HS-5 (cell line): ENCODE measurements around the gene SMG1.

Experiments used
- DNase-seq: peaks from one replicate; pipeline ENCODE4 v3.0.0-alpha.2; 2012; ENCODE audit warnings: low read depth

Gene SMG1

DNA sequence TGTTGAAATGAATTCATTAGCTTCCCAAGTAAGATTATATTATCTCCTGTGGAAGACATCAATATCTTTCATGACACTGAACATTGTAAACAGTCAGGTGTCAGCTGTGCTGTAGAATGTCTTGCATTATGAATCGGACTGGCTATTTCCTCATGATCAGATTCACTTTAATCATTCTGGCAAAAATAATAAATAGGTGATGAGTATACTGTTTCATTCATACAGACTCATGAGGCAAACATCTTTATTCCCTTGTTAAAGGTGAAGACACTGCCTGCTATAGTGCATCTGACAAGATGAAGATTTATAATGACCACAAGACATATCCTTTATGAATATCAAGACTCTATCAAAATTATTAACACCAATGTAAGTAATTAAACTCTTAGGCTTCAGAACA lies 73.6 kb downstream of the SMG1 start:
- DNase-seq = no peak

DNA sequence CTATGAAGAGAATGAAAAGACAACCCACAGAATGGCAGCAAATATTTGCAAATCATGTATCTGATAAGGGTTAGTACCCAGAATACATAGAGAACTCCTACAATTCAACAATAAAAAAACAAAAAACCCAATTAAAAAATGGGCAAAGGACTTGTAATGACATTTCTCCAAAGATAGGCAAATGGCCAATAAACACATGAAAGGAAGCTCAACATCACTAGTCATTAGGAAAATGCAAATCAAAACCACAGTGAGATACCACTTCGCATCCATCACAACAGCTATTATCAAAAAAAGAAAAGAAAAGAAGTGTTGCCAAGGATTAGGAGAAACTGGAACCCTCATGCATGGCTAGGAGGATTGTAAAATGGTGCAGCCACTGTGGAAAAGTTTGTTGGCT lies 79.8 kb downstream of the SMG1 start:
- DNase-seq = no peak

DNA sequence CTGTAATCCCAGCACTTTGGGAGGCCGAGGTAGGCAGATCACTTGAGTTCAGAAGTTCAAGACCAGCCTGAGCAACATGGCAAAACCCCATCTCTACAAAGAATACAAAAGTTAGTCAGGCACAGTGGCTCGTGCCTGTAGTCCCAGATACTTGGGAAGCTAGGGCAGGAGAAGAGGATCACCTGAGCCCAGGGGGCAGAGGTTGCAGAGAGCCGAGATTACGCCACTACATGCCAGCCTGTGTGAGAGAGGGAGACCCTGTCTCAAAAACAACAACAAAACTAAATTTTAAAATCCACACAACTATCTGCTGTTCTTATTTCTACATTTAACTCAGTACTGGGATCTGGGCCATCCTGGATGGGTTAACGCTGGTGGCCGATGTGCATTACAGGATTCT lies 83.6 kb downstream of the SMG1 start:
- no peak for DNase-seq

DNA sequence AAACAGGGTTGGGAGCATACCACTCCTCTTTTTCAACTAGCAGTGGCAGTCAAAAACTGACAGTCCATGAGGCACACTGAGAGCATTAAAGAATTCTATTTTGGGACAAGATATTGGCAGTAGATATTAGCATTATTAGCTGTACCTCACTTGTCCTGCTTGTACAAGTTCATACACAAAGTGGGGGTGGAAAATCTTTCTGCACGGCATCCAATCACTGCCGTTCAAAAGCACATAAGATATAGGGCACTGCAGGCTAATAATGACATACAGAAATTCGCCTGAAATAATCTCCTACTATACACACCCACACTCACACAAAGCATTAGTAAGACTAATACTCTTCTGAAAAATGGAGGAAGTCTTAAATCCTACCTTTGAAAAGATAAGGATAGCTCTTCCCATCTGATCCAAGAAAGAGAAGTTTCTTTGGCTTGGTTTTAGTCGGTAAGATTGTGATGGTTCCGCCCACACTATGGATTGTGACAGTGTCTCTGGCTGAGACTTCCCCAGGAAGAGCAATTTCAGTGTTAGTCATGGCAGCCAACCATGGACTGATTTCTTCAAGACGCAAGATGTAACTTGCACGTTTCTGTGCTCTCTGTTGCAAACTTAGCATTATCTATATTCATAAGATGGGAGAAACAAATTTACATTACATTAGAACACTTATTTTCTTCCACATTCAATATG lies 84.2 kb downstream of the SMG1 start:
- DNase-seq = no peak

DNA sequence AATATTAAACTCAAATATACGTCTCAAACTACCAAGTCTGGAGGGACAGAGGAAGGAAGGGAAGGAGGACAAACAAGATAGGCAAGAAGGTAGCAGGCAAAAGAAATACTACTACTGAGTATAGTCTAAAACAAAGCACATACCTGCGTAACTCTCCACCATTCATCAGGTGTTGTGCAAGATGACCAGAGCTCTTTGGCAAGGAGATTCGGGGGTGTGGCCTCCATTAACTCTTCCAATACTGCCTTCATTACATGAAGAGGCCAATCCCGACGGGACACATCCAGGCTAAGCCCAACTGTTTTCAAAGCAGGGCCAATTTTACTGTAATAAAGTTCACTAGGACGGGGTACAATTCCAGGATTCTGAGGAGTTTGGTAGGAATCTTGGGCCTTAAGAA lies 86.7 kb downstream of the SMG1 start:
- DNase-seq = no peak

DNA sequence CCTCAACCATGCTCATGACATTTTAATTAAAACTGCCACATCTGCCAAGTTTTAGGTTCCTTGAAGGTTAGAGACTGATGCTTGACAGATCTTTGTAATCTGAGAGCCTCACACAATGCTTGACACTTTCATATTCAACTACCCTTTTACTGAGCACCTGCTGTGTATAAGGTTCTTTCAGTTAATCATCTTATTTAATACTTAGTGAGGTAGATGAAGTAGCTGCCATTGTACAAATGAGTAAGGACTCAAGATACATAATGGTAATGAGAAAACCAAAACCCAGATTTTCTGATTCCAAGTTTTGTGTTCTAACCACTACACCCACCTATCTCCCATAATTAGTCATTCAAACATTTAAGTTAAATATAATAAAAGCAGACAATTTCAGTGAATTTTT lies 89.5 kb downstream of the SMG1 start:
- no peak for DNase-seq

DNA sequence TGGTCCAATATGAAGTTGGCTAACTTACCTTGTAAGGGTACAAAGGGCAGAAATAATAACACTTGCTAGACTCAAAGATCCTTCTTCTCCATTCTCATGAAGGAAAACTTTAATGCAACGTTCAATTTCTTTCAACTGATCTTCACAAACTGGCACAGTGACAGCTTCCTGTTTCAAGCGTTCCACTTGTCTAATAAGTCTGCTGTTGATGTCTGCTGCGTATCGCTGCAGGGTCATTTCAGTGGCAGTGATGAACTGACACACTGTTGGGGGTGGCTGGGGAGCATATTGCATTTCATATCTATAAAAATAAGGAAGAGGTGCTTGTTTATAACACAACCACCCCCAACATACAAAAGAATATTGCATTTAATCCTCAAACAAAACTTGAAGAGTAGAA lies 91.3 kb downstream of the SMG1 start:
- no peak for DNase-seq

DNA sequence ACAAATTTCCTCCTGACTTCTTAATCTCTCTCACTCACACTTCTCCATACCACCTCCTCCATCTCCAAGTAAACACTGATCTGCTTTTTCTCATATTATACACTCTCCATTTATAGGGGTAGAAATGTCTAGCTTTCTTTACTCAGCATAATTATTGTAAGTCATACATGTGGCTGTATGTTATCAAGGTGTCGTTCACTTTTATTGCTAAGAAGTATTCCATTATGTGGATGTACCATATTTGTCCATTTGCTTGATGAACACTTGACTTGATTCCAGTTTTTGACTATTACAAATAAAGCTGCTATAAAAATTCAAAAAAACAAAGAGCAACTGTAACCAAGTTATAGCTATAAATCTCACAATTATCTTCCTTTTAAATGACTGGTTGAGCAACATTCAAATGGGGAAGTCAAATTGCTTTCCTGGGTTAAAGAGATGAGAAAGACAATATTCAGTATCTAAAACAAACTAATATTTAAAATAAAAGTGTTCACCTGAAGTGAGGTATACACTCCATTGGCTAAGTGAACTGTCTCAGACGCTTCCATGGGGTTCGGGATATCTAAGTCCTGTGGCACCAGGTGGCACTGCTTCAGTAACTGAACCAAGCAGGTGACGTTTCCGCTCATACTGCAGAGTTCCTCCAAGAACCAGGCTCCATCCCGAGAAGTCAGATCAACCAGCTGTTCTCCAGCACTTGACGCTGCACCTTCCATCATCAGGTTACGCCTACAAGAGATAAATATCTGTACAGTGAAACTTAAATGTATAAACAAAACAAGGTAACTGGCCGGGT lies 92.3 kb downstream of the SMG1 start:
- DNase-seq = no peak

DNA sequence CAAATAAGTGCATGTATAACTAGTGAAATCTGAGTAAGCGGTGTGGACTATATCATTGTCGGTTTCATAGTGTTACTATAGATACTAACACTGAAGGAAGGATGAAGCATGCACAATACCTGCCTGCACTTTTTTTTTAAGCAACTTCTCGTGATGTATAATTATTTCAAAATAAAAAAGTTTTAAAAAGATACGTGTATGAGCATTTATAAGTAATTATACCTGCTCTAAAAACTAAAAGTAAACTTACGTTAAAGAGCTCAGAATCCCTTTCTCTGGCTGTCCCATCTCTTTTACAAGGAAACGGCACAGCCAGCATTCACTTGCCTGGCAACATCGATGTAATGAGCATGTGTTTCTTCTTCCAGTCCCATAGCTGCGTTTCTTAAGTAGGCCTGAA lies 93.6 kb downstream of the SMG1 start:
- no peak for DNase-seq

DNA sequence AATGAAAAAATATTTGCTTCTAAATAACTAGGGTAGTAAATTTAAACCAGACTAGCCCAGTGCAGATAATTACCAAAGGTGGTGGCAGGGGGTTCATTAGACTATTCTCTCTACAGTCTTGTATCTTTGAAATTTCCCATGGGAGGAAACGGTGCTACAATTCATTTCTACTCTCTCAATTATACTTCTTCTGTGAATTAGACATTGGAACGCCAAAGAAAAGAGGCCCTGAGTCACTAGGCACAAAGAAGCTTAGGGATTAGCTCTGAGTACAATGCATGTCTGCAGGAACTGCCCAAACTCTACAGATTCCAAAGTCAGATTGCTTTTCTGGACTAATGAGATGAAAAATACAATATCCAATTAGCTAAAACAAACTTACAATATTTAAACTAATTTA lies 94.2 kb downstream of the SMG1 start:
- DNase-seq = no peak

DNA sequence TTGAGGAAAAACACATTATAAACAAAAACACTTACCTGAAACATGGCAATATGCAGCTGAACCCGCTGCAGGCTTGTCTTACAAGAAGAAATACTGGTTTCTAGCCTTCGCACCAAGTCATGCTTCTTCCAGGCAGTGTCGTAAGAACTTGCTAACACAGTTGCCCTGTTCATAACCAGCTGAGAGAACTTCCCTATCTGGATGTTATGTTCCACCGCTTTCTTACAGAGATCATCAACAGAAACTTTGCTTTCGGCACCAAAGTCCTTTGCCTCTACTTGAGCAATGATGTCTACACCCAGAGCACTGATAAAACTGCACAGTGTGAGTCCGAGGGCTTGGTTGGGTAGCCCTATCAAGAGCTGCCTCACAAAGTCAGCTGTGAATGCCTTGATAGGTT lies 97.0 kb downstream of the SMG1 start:
- DNase-seq = no peak

DNA sequence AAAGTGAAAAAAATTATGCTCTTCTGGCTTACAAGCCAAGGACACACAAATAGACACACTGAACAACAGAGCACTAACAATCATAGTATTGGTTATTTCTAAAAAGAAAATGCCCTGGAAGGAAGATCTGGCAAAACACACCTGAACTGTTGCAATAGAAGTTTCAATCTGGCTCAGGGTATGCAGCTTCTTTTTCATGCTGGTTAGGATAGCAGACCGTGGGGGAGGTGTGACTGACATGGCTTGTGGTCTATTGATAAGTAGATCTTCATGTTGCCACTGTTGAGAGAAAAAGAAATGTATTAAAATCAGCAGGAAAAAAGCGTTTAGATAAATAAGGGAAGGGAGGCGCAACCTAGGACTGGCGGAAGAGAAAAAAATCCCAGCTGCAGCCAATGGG lies 98.3 kb downstream of the SMG1 start:
- no peak for DNase-seq

DNA sequence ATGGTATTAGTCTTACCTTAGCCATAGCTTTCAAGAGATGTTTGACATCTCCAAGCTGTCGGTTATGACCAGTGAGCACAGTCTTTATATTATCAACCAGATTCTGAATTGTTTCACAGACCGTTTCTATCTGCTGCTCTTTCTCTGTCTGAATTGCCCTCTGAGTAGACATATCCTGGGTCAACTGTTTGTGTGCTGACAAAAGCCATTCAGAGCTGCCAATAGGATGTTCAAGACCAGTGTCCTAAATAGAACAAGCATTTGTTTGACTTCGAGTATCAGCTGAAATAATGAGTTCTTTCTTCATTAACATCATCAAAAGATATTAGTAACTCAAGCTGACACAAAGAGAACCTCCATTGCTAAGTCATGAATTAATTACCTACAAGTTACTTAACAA lies 109.9 kb downstream of the SMG1 start:
- DNase-seq = no peak

DNA sequence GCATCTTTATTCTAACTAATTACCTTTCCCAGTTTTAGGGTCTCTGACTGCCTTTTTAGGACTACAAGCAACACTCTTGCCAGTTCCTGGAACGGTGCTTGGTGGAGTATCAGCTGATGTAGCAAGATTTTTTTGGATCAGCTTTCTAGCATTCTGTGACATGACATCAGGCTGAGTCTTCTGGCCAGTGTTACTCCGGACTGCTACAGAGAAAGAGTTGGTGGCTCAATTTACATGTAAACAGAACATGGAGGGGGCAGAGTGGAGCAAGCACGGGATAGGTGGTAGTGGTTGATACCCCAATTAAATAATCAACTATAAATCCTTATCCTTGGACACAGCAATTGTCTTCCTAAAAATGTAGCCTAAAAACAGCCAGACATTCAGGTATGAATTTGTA lies 114.3 kb downstream of the SMG1 start:
- DNase-seq = no peak

DNA sequence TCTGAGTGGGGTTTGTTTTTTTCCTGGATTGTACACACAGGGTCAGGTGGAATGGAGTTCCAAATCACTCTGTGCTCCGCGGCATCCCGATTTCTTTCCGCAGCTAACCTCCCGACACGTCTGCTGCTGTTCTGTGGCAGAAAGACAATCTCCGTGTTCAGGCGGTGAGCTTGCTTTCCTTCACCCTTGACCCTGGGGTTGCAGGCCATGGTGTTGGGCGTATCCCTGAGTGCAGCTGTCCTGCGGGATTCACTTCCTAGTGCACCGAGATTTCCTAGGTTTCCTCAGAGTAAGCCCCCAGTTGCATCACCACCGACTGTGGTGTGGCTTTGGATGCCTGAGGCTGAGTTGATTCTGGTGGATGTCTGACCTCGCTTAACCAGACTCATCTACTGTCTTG lies 117.0 kb downstream of the SMG1 start:
- DNase-seq = no peak

DNA sequence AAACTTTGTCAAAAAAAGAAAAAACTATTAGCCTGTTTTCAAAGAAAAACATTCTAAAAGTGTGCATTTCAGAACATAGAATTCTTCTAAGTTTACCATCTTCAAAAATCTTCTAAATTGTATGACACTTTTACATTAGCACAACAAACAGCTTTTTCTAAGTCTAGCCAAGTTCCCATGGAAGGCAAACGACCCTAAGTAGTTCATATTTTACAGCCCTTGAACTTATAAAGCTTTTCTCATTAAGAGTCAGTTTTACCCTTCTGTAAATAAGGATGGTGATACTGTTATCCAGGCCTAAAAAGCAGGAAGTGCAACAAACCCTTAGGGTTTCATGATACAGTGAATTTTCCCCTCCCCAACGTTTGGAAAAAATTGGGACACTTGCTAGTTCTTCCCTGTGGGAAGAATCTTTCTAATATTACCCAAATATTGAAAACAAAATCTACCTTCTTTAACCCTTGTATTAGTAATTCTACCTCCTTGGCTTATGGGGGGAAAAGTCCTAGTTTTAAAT lies 120.9 kb downstream of the SMG1 start:
- no peak for DNase-seq

DNA sequence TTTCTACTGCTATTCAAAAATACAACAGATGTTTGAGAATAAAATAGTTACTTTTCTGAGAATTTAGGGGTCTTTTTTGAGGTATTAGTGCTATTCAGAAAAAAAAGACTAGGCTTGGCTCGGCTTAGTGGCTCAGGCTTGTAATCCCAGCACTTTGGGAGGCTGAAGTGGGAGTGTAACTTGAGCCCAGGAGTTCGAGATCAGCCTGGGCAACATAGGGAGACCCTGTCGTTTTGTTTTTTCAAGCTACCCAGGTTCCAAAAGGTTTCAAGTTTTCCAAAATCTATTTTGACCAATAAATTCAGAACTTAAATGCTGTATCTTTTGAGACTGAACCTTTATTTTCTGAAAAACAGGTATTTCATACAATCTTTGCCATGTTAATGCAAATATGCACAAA lies 121.7 kb downstream of the SMG1 start:
- no peak for DNase-seq

DNA sequence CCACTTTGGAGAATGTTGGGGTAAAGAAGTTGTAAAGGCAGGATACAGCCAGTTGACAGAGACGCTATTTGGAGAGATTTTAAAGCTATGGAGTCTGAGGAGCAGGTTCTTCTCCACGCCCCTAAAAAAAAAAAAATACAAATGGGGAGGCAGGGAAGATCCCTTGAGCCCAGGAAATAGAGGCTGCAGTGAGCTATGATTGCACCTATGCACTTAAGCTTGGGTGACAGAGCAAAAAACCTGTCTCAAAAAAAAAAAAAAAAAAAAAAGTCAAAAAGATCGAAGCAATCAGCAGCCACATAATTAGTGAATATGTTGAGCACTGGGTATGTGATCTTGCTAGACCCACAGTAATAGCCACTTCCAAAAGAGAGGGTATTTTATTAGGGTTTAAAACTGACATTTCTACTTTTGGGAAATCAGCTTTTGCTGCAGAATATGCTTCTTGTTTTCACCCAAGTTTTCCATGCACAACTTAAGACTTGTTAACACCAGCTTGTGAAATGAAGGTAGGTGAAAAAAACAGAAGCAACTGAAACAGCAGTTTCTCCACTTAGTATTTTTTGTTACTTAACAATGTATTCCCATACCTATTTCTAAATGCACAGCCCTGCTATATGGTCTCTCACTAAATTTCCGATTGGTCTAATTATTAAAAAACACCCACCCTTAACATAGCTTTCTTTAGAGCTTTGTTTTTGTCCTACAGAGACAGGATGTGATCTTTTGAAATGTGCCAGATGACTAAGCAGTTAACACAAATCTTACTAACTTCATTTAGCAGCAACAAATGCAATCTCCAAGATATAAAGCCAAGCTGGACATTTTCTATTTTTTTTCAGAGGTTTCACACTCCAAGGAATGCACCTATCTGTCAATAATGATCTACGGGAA lies 122.4 kb downstream of the SMG1 start:
- DNase-seq = peak; percentile 31

DNA sequence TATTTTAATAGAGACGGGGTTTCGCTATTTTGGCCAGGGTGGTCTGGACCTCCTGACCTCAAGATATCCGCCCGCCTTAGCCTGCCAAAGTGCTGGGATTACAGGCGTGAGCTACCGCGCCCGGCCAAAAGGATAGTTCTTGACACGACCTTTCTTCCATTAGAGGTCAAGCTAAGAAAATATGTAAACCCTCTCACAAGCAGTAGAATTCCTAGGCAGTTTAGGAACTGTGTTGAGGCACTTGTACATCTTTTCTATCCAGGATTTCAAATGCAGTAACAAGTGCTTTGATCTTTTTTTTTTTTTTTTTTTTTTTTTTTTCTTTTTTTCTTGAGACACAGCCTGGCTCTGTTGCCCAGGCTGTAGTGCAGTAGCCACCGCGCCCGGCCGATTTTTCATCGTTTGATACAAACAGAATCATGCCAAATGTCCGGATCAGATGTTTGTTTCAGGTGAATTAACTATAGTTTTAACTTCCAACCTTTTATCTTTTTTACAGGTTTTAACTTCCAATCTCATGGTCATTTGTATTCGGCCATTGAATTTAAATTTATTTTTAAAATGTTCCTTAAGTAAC lies 123.4 kb downstream of the SMG1 start:
- no peak for DNase-seq

DNA sequence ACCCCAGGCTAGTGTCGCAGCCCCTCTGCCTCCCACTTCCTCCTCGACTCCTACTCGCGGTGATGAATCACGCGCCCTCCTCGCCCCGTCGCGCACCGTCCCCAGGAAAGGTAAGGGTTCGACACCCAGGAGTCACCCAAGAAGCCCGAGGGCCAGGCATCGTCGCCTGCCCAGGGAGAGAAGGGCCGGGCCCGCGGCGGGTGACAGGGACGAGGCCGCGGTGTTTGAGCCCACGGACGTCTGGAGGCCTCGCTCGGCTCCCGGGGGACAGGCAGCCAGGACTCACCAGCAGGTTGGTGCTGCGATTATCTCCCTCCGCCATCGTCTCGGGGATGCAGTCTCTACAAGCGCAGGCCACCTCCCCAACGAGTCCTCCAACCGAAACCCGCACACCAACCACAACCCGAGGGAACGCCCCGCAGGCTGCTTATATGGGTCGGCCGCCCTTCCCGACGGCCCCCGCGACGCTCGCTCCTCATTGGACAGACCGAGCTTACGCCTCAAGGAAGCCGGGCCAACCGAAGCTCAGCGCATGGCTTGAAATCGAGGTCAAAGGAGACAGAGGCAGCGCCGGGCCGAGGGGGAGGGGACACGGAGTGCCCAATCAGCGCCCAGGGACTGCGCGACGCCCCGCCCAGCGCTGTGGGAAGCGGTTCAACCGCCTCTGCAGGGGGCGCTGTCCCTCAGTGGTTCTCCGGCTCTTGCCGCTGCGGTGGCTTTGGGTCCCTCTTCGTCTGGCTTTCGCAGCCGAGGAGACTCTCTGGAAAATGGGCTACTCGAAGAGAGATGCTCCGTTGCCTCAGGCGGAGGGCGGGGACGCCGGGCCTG lies 124.8 kb downstream of the SMG1 start, which contains the start of gene ARL6IP1:
ARL6IP1 (minus strand) TSS at position 405 of the 828 bp plus-strand sequence; CDS start at position 322, 83 bp downstream.
- DNase-seq = peak; percentile 93

DNA sequence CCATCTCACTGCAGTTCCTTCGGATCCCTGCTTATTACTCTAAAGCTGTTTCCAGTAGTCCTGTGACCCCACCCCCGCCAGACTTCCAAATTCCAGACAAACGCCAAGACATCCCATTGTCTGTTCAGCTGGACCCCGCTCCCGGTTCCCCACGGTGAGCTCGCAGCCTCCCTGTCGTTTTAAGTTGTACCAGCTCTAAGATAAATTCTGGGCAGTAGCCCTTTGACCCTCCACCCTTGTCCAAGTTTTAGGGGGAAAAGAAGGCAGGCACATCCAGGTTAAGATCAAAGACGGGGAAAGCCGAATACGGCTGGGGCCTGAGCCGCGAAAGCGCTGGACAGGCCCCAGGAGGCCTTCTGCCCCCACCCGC lies 125.4 kb downstream of the SMG1 start:
- DNase-seq = no peak
